Measurements from ENCODE around the gene ZIC2. TPM values are rescaled to one million over a fixed set of nuclear protein-coding genes. Genes with fewer than 3 reads are reported as not detected.

Gene ZIC2
- total RNA-seq, 1 experiment from 2014 or later: 305 TPM

GRCh38 chr13:99968521-99969452 is 12.8 kb upstream of the ZIC2 start:
- BruUV-seq (replicated peaks): no TSS peak
- H3K9me3 ChIP-seq (ENCODE audit: low read depth, low read length, poor library complexity, severe bottlenecking): no peaks in the 10 kb centered on the region
- TF ChIP-seq CTCF (conservative IDR thresholded peaks at IDR 0.05; ENCODE audit: low read depth, low read length): no peak
- TF ChIP-seq EZH2 (IDR thresholded peaks at IDR 0.05; ENCODE audit: borderline replicate concordance, low read depth, low read length, poor library complexity, severe bottlenecking): no peak
- no peaks in the 10 kb centered on the region for H3K27me3 ChIP-seq (replicated peaks; ENCODE audit: insufficient read depth, low read depth, low read length, poor library complexity)
- CTCF ChIA-PET: no interaction called here
- POLR2A ChIA-PET (ENCODE audit: low non-redundant PET): no interaction called here
- intact Hi-C loops (cut with micrococcal nuclease; ENCODE audit: unreplicated experiment): loop anchor here (2.0 to 5.0 kb wide), 2 partner anchors 18 to 311 kb away; no protein-coding TSS in a partner anchor
- H3K4me1 ChIP-seq (ENCODE audit: insufficient read depth, low read length, poor library complexity, severe bottlenecking): peaks cover 39% of the 10 kb centered on the region
- DNase-seq (ENCODE audit: low spot score): peak; percentile 79
- H3K27ac ChIP-seq (ENCODE audit: low read depth, low read length, poor library complexity, severe bottlenecking): peak overlapping the region; percentile 98
- peaks cover 39% of the 10 kb centered on the region for H3K36me3 ChIP-seq (ENCODE audit: insufficient read depth, low read length, poor library complexity, severe bottlenecking)
- H3K4me3 ChIP-seq (ENCODE audit: low read depth, low read length, poor library complexity, severe bottlenecking): peak overlapping the region; percentile 91

- CTCF ChIA-PET: no interaction called here
- POLR2A ChIA-PET (ENCODE audit: low non-redundant PET): interaction anchor here (0.7 kb wide), 2 partner anchors 12 to 24 kb away, joined by 7 to 18 read pairs; no protein-coding TSS in a partner anchor
Observed at GRCh38 chr13:99969453-99969918, 12.1 kb upstream of the ZIC2 start.

More at GRCh38 chr13:99969453-99969918, 12.1 kb upstream of the ZIC2 start:
- Histone ChIP-seq H3K4me3 (ENCODE audit: low read depth, low read length, poor library complexity, severe bottlenecking) (peak overlapping the region; percentile 91), H3K4me1 (ENCODE audit: insufficient read depth, low read length, poor library complexity, severe bottlenecking) (peaks cover 34% of the 10 kb centered on the region), H3K36me3 (ENCODE audit: insufficient read depth, low read length, poor library complexity, severe bottlenecking) (peaks cover 32% of the 10 kb centered on the region), H3K9me3 (ENCODE audit: low read depth, low read length, poor library complexity, severe bottlenecking) (no peaks in the 10 kb centered on the region), H3K27me3 (replicated peaks; ENCODE audit: insufficient read depth, low read depth, low read length, poor library complexity) (no peaks in the 10 kb centered on the region), H3K27ac (ENCODE audit: low read depth, low read length, poor library complexity, severe bottlenecking) (peak overlapping the region; percentile 98)
- no peak for DNase-seq (ENCODE audit: low spot score)
- TSS peak; percentile 4 for BruUV-seq (replicated peaks)
- TF ChIP-seq EZH2 (IDR thresholded peaks at IDR 0.05; ENCODE audit: borderline replicate concordance, low read depth, low read length, poor library complexity, severe bottlenecking) (no peak), CTCF (conservative IDR thresholded peaks at IDR 0.05; ENCODE audit: low read depth, low read length) (no peak)
- intact Hi-C loops (cut with micrococcal nuclease; ENCODE audit: unreplicated experiment): loop anchor here (2.0 to 5.0 kb wide), 2 partner anchors 17 to 312 kb away; no protein-coding TSS in a partner anchor

Data from A673 (cell line).